GM19324 (cell line): ENCODE results near the gene UGT1A1.

ENCODE experiments used
- ATAC-seq: cut with Tn5 transposase; IDR thresholded peaks from one replicate; pipeline ENCODE4 v1.9.1; 2021; ENCODE audit warnings: mild to moderate bottlenecking, moderate library complexity; ENCODE audit not compliant: unreplicated experiment, low FRiP score

The UGT1A1 gene

DNA sequence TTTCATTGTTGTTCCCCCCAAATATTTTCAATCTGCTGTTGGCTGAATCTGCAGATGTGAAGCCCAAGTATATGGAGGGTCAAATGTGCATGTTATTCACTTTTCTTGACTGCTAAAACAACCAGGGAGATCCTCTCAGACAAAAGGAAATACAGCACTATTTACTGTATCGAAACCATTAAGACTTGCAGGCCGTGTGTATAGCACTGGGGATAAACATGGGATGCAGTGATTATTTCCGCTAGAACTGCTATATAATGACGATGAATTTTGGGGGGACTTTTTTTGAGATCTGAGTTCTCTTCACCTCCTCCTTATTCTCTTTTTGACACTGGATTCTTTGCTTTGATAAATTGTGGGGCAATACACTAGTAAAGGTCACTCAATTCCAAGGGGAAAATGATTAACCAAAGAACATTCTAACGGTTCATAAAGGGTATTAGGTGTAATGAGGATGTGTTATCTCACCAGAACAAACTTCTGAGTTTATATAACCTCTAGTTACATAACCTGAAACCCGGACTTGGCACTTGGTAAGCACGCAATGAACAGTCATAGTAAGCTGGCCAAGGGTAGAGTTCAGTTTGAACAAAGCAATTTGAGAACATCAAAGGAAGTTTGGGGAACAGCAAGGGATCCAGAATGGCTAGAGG lies 3.5 kb upstream of the UGT1A1 start:
- no peak for ATAC-seq

DNA sequence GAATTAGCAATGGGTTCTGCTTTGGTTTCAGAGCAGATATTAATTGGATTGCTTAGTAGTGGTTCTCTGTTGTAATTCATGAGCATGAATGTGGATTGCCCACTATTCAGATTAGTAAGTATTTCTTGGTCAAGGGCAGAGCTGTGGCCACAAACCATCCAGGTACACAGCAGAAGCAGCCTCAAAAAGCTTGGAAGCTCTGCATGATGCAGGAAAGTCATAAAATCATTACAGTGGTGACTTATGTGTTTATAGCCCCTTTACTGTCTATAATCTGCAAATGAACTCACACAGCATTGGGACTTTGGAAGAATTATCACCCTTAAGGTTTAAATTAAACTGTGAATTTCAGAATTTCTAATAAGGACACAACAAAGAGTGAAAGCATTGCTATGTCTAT lies 1.9 kb upstream of the UGT1A1 start:
- ATAC-seq, result no peak

DNA sequence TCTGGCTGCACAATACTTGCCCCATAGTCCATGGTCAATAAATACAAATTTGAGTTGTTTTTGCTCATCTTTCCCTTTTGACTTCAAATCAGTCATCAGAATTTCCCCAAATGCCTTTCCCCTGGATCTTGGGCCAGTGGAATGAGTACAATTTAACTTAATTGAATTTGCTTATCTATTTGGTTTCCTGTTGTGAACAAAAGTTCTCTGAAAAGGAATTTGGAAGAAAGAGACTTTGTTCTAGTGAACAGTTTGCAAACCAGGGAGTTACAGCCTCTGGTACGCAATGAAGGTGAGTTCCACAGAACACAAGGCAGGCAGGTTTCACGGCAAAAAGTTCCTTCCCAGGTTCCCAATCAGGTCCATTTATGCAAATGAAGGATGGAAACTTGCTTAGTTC lies 1.2 kb upstream of the UGT1A1 start:
- no peak for ATAC-seq

DNA sequence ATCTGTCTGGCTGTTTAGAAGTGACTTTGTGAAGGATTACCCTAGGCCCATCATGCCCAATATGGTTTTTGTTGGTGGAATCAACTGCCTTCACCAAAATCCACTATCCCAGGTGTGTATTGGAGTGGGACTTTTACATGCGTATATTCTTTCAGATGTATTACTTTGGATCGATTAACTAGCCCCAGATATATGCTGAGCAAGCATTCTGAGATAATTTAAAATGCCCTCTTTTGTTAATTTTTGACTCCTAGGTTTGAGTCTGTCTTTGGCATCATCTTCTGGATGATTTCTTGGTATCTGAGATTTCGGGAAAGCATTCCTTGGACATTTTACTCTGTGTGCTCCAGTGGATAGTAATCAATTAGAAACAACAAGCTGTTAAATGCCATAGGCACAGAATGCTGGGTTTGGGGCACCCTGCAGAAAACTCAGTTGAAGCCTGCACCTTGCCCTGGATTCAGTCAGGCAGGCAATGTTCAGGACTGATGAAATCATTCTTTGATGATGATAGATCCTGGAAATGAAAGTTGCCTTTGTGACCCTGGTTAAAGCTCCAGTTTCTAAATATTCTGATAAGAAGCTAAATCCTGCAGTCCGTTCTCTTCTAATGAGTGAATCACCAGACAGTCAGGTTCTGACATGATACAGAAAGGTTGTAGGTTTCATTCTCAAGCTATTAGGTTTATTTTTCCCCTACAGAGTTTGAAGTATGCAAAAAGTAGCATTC lies 1.1 kb downstream of the UGT1A1 start:
- ATAC-seq, result no peak

DNA sequence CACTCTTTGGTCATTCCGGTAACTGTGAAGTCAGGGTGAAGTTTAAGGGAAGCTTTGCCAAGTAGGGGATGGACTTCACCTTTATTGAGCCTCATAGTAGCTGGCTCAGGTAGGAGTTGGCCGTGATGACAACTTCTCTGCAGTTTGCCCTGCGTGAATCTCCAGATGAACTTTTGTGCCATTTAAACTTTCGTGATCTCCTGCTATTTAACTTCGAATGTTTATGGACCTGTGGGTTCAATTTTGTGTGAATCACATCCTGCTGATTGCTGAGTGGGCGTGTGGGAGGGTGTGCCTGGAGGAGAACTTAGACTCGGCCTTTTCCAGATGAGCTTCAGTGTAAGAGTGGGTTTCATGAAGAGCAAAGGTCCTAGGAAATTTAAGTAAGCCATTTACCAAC lies 4.2 kb downstream of the UGT1A1 start:
- ATAC-seq, result no peak

DNA sequence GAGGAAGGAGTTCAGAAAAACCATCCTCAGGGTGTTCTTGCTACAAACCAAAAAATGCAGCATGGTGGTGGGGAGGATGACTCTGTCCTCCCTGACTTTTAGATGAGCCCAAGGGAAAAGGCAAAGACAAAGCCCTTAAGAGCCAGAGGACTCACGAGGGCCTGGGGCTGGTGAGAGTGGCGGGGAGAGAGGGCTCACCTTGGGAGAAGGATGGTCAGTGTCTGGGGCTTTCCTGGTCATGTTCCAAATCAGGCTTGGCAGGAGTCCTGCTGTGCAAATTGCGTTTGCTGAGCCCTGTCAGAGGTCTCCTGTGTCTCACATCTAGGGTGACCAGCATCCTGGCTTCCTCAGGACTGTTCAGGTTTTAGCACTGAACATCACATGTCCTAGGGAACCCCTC lies 4.7 kb downstream of the UGT1A1 start:
- ATAC-seq, result no peak

DNA sequence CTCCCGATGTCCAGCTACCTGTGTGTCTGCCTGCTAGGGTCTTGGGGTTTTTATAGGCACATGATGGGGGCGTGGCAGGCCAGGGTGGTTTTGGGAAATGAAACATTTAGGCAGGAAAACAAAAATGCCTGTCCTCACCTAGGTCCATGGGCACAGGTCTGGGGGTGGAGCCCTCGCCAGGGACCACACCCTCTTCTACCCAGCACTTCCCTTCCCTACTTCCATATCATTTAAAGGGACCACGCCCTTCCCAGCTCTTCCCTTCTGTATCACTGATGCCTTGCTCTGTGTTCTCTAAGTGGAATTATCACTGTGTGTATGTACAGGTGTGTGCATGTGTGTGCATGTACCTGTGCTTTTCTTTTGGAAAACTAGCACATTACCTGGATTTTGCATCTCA lies 6.3 kb downstream of the UGT1A1 start:
- no peak for ATAC-seq

DNA sequence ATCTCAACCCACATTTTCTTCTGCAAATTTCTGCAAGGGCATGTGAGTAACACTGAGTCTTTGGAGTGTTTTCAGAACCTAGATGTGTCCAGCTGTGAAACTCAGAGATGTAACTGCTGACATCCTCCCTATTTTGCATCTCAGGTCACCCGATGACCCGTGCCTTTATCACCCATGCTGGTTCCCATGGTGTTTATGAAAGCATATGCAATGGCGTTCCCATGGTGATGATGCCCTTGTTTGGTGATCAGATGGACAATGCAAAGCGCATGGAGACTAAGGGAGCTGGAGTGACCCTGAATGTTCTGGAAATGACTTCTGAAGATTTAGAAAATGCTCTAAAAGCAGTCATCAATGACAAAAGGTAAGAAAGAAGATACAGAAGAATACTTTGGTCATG lies 8.0 kb downstream of the UGT1A1 start:
- no peak for ATAC-seq

DNA sequence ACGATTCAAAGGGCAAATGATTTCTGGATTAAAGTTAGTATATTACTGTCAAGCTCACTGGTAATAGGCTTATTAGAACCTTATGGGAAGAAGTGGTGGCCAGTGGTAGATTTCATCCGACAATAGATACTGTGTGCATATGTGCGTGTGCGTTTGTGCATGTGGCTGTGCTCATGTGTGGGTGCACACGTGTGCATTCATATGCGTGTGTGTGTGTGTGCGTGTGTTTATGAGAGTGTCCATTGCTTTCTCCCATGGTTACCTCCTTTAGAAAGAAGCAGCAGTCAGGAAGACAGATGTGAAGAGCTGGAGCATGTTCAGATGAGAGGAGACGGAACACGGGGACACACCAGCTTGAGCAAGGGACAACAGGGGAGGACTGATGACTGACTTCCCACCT lies 9.2 kb downstream of the UGT1A1 start:
- ATAC-seq, result no peak

DNA sequence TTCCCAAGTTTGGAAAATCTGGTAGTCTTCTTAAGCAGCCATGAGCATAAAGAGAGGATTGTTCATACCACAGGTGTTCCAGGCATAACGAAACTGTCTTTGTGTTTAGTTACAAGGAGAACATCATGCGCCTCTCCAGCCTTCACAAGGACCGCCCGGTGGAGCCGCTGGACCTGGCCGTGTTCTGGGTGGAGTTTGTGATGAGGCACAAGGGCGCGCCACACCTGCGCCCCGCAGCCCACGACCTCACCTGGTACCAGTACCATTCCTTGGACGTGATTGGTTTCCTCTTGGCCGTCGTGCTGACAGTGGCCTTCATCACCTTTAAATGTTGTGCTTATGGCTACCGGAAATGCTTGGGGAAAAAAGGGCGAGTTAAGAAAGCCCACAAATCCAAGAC lies 12.1 kb downstream of the UGT1A1 start:
- ATAC-seq, result no peak

DNA sequence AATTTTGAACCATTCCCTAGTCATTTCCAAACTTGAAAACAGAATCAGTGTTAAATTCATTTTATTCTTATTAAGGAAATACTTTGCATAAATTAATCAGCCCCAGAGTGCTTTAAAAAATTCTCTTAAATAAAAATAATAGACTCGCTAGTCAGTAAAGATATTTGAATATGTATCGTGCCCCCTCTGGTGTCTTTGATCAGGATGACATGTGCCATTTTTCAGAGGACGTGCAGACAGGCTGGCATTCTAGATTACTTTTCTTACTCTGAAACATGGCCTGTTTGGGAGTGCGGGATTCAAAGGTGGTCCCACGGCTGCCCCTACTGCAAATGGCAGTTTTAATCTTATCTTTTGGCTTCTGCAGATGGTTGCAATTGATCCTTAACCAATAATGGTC lies 12.5 kb downstream of the UGT1A1 start:
- no peak for ATAC-seq

DNA sequence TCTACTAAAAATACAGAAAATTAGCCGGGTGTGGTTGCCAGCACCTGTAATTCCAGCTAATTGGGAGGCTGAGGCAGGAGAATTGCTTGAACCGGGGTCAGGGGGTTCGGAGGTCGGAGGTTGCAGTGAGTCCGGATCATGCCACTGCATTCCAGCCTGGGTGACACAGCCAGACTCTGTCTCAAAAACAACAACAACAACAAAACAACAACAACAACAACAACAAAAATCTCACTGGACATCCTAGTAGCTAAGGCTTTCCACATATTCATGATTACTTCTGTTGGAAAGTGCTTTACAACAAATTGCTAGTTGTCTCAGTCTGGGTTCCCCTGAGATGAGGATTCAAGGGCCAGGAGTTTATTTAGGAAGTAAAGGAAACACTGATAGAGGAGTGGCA lies 13.8 kb downstream of the UGT1A1 start:
- no peak for ATAC-seq

DNA sequence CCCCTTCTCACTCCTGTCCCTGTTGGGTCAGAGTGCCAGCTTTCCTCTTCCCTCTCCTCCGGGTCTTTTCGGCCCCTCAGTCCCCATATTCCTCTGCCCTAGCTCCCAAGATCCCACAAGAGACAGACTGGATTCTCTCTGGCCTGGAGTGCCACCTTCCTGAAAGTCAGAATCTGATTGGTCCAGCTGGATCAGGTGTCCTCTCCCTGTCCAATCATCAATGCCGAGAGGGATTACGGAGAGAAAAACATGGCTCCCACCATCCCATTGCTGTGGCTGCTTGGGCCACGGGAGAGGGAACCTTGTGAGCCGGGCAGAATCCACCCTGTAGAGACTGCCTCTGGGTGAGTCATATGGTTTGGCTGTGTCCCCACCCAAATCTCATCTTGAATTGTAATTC lies 15.3 kb downstream of the UGT1A1 start:
- ATAC-seq, result no peak

DNA sequence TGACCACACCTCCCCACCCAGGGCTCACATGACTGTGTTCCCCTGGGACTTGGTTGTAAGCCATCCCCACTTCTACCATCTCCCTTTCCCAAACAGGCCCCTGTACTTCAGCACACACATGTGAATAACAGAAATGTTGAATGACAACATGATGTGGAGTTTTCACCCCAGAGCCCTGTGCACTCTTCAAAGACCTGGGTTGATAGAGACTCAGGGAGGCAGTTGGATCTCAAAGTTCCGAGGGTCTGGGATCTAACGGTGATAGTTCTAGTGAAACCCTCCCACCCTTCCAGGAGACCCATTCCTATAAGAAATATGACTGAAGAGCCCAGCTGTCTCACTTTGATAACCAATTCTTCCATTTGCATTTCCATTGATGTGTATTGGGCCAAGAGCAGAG lies 18.0 kb downstream of the UGT1A1 start, which contains the start of gene MROH2A:
Gene MROH2A, plus strand, starts transcription at position 301 of the 400 bp plus-strand sequence. CDS start 1,029 bp downstream, outside the sequence.
- ATAC-seq, result no peak

DNA sequence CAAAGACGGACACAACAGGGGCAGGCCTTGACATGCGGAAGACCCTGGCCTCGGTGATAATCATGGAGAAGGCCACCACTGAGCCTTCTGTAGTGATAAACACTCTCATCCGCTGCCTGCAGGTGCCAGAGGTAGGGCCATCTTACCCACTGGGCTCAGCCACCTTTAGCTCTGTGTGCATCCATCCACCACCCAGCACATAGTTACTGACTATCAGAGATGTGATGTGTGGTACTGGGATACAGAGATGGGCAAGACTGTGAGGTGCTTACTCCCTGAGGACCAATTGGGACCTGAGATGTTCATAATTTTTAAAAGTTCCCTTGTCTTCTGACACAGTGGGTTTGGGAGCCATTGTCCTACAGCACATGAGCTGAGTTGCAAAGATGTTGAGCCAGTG lies 19.7 kb downstream of the UGT1A1 start:
- no peak for ATAC-seq

DNA sequence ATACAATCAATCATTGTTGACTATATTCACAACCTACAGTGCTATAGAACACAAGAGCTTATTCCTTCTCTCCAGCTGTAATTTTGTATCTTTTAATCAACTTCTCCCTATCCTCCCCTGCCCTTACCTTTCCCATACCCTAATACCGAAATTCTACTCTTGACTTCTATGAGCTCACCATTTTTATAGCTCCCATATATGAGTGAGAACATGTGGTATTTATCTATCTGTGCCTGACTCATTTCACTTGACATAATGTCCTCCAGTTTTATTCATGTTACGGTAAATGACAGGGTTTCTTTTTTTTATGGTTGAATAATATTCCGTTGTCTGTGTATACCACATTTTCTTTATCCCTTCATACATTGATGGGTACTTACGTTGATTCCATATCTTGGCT lies 20.7 kb downstream of the UGT1A1 start:
- ATAC-seq, result no peak

DNA sequence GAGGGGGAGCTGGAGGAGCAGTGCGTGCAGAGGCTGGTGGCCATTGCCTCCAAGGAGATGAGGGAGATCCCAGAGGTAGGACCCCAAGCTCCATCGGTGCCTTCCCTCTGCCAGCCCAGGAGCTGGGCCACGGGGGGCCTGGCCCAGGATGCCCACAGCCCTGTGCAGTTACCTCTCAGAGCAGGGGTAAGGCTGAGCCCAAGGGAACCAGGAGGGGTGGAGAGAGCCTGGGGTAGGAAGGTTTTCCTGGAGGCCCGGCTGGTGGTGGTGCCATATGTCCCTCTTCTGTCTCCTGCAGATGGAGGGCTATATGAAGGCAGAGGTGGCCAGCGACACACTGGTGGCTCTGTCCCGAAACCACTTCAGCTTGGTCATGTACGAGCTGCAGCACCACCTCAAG lies 29.5 kb downstream of the UGT1A1 start:
- no peak for ATAC-seq

DNA sequence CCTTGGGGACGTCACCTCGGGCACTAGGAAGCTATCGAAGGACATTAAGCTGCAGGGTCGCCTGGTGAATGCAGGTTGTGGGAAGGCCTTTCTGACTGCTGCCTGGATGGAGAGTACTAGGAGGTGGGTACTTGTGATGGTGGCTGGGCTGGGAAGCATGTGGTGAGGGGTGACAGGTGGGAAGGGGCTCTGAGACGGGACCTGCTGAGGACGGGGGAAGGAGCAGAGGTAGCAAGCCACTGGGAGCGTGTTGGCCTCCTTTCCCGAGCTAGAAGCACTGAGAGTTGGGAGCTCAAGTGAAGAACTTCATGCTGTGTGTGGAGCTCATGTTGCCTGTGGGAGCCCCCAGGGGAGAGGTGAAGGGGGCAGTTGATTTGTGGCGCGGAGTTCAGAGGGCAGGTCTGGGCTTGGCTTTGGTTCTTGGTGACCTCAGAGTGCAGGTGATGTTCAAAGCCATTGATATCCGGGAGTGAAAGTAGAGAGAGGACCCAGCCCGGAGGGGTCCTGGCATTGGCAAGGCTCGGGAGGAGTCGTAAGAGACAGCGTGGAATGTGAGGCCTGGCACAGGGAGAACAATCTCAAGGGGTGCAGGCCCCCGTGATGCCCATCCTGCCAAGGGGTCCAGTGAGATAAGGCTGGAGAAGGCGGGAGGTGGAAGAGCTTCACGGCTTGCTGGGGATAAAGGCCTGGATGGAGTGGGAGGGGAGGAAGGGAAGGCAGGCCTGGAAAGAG lies 31.2 kb downstream of the UGT1A1 start:
- no peak for ATAC-seq

DNA sequence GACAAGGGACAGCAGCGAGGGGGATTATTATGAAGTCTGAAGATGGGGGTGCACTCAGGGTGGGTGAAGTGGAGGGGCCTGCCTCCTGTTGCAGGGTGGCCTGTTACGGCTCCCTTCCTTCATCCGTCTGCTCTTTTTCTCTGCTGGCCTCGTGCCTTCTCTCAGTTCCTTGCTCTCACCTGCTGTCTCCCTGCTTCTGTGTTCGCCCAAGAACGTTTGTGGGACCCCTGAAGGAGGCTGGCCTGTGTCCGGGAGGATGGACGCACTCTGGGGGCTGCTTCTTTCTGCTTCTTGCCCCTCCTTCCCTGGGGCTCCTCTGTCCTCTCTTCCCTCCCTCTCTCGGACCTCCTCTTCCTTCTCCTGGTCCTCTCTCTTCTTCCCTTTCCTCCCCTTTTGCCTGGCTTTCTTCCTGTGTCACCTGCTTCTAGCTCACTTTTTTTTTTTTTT lies 31.8 kb downstream of the UGT1A1 start:
- ATAC-seq, result no peak

DNA sequence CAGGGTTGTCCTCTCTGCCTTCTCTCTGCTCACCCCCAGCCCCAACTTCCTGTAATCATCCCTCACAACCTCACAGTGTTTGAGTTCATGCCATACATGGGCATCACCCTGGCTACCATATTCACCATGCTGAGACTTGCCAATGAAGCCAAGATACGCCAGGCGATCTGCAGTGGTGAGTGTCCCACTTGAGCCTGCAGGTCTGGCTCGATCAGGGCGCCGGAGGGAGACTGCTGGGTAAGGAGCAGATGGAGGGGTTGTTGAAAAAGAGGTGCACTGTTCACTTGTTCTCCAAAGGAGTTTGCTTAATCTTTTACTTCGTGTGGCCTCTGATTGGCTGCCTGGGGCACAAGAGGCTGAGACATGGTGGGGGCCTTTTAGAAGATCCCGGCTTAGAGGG lies 32.6 kb downstream of the UGT1A1 start:
- no peak for ATAC-seq

DNA sequence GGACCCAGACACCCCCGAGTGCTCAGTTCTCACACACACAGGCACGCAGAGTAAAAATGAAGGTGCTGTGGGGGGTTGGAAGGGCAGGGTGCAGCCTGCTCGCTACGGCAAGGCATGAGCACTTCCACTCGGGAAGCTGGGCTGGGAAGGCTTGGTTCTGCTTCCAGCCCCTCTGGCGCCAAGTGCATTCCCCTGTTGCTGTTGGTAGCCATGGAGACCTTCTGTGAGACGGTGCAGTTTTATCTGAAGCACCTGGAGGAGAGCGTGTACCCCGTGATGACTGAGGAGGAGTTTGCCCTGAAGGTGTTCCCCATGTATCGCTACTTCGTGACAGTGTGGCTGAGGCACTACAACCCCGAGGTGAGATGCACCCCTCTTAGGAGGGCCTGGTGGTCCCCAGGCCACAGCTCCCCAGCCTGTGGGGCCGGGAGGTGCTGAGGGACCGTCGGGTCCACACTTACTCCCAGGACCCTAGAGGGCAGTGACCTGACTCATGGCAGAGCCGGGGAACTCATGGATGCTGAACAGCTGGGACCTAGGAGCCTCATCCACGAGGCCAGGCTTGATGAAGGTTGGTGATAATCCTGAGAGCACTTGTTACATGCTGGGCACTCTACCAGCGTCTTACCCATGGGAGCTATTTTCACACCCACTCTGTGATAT lies 33.5 kb downstream of the UGT1A1 start:
- ATAC-seq, result no peak
